Measurements from ENCODE around the gene GABRB2. TPM values are rescaled to one million over a fixed set of nuclear protein-coding genes. Genes with fewer than 3 reads are reported as not detected.

The GABRB2 gene
- total RNA-seq, 2 experiments from 2014 or later, result 1.4 to 5.1 TPM

GRCh38 chr5:161400583-161400982, 145.9 kb downstream of the GABRB2 start:
- Histone ChIP-seq H3K4me2 (ENCODE audit: low read length) (no peak overlapping the region), H2AFZ (ENCODE audit: low read length) (no peak overlapping the region), H3K27ac (ENCODE audit: low read depth, low read length, poor library complexity, severe bottlenecking) (no peak overlapping the region), H4K20me1 (ENCODE audit: insufficient read depth, low read length) (no peaks in the 10 kb centered on the region; the same call in 1 of the 2 replicates), H3K9me3 (ENCODE audit: low read length) (no peaks in the 10 kb centered on the region), H3K4me1 (ENCODE audit: insufficient read depth, low read length, poor library complexity, severe bottlenecking) (no peaks in the 10 kb centered on the region), H3K4me3 (ENCODE audit: low read depth, low read length, poor library complexity, severe bottlenecking) (no peak overlapping the region), H3K9me2 (ENCODE audit: insufficient read depth, low read length) (no peaks in the 10 kb centered on the region), H3K36me3 (ENCODE audit: insufficient read depth, low read length) (no peaks in the 10 kb centered on the region), H3K79me2 (ENCODE audit: insufficient read depth, low read depth, low read length) (no peaks in the 10 kb centered on the region)
- TF ChIP-seq EZH2phosphoT487 (IDR thresholded peaks at IDR 0.05; ENCODE audit: borderline replicate concordance, low read depth, low read length), result no peak
- no peak for TF ChIP-seq CTCF (conservative IDR thresholded peaks at IDR 0.05; ENCODE audit: low read length)
- BruUV-seq (replicated peaks), result no TSS peak
- ChIA-PET POLR2A (no interaction called here), CTCF (ENCODE audit: unreplicated experiment) (no interaction called here)
- DNase-seq (ENCODE audit: low spot score), result no peak
- intact Hi-C loops (cut with micrococcal nuclease; ENCODE audit: unreplicated experiment), result no loop called here

GRCh38 chr5:161399996-161400562, 146.4 kb downstream of the GABRB2 start:
- Histone ChIP-seq H4K20me1 (ENCODE audit: insufficient read depth, low read length) (no peaks in the 10 kb centered on the region; the same call in 1 of the 2 replicates), H3K9me2 (ENCODE audit: insufficient read depth, low read length) (no peaks in the 10 kb centered on the region), H3K9me3 (ENCODE audit: low read length) (no peaks in the 10 kb centered on the region), H2AFZ (ENCODE audit: low read length) (no peak overlapping the region), H3K27ac (ENCODE audit: low read depth, low read length, poor library complexity, severe bottlenecking) (no peak overlapping the region), H3K4me3 (ENCODE audit: low read depth, low read length, poor library complexity, severe bottlenecking) (no peak overlapping the region), H3K79me2 (ENCODE audit: insufficient read depth, low read depth, low read length) (no peaks in the 10 kb centered on the region), H3K4me2 (ENCODE audit: low read length) (no peak overlapping the region), H3K36me3 (ENCODE audit: insufficient read depth, low read length) (no peaks in the 10 kb centered on the region), H3K4me1 (ENCODE audit: insufficient read depth, low read length, poor library complexity, severe bottlenecking) (no peaks in the 10 kb centered on the region)
- CTCF ChIA-PET (ENCODE audit: unreplicated experiment), result no interaction called here
- no TSS peak for BruUV-seq (replicated peaks)
- no peak for DNase-seq (ENCODE audit: low spot score)
- intact Hi-C loops (cut with micrococcal nuclease; ENCODE audit: unreplicated experiment), result no loop called here
- no peak for TF ChIP-seq CTCF (conservative IDR thresholded peaks at IDR 0.05; ENCODE audit: low read length)
- no peak for TF ChIP-seq EZH2phosphoT487 (IDR thresholded peaks at IDR 0.05; ENCODE audit: borderline replicate concordance, low read depth, low read length)
- POLR2A ChIA-PET, result interaction anchor here (0.7 kb wide), 1 partner anchor 209 kb away, joined by 3 read pairs; no protein-coding TSS in a partner anchor

GRCh38 chr5:161397448-161397847, 149.1 kb downstream of the GABRB2 start:
- H3K27ac ChIP-seq (ENCODE audit: low read depth, low read length, poor library complexity, severe bottlenecking), result no peak overlapping the region
- no peaks in the 10 kb centered on the region for H3K9me3 ChIP-seq (ENCODE audit: low read length)
- POLR2A ChIA-PET, result interaction anchor here (0.6 to 0.8 kb wide), 2 partner anchors 10 to 183 kb away, joined by 3 read pairs; no protein-coding TSS in a partner anchor
- CTCF ChIA-PET (ENCODE audit: unreplicated experiment), result no interaction called here
- no peak for TF ChIP-seq EZH2phosphoT487 (IDR thresholded peaks at IDR 0.05; ENCODE audit: borderline replicate concordance, low read depth, low read length)
- H3K4me3 ChIP-seq (ENCODE audit: low read depth, low read length, poor library complexity, severe bottlenecking), result no peak overlapping the region
- no peak overlapping the region for H3K4me2 ChIP-seq (ENCODE audit: low read length)
- no peaks in the 10 kb centered on the region for H3K9me2 ChIP-seq (ENCODE audit: insufficient read depth, low read length)
- H4K20me1 ChIP-seq (ENCODE audit: insufficient read depth, low read length), result no peaks in the 10 kb centered on the region
- no peak for DNase-seq (ENCODE audit: low spot score)
- no TSS peak for BruUV-seq (replicated peaks)
- no peak overlapping the region for H2AFZ ChIP-seq (ENCODE audit: low read length)
- no peaks in the 10 kb centered on the region for H3K36me3 ChIP-seq (ENCODE audit: insufficient read depth, low read length)
- intact Hi-C loops (cut with micrococcal nuclease; ENCODE audit: unreplicated experiment), result no loop called here
- no peaks in the 10 kb centered on the region for H3K4me1 ChIP-seq (ENCODE audit: insufficient read depth, low read length, poor library complexity, severe bottlenecking)
- H3K79me2 ChIP-seq (ENCODE audit: insufficient read depth, low read depth, low read length), result no peaks in the 10 kb centered on the region
